SK-N-MC (cell line): Measurements from ENCODE around the gene TNFRSF18.
"Not testable (repeated sequence)": the region's sequence is repeated elsewhere in the genome, so short reads cannot be mapped to it uniquely, and the experiment has no call there.

Experiments
- DNase-seq: peaks from one replicate; pipeline ENCODE4 v3.0.0-alpha.2; 2011; ENCODE audit warnings: low read depth, low spot score
- H3K27ac ChIP-seq: fragments of 200-600 bp; sonication (generic); 2 replicates; pipeline ENCODE4 v1.5.1; 2016; ENCODE audit warnings: mixed run types
- H3K36me3 ChIP-seq: fragments of 200-600 bp; sonication (generic); 2 replicates; pipeline ENCODE4 v1.6.1; 2017; ENCODE audit warnings: antibody characterized with exemption, low read length, mixed read lengths; ENCODE audit not compliant: insufficient read depth
- H3K4me3 ChIP-seq: fragments of 200-600 bp; sonication (generic); 2 replicates; pipeline ENCODE4 v1.5.1; 2016
- H3K9ac ChIP-seq: fragments of 200-600 bp; sonication (generic); 2 replicates; pipeline ENCODE4 v1.8.0; 2017; ENCODE audit warnings: mixed run types, mixed read lengths; ENCODE audit not compliant: insufficient read length
- H3K9me3 ChIP-seq: fragments of 200-600 bp; sonication (generic); 2 replicates; pipeline ENCODE4 v1.6.1; 2017; ENCODE audit warnings: low read depth, mild to moderate bottlenecking, antibody characterized with exemption, low read length, moderate library complexity, mixed read lengths
- EZH2 ChIP-seq: fragments of 200-600 bp; sonication (generic); IDR thresholded peaks from one replicate; pipeline ENCODE4 v1.6.1; 2017; ENCODE audit warnings: antibody characterized with exemption
- FOXP2 ChIP-seq: optimal IDR thresholded peaks from 2 replicates; pipeline ENCODE3; 2011; ENCODE audit warnings: mild to moderate bottlenecking, moderate library complexity; ENCODE audit not compliant: insufficient read depth; ENCODE audit errors: extremely low read length, control extremely low read depth
- POLR2AphosphoS5 ChIP-seq: IDR thresholded peaks from 2 replicates; pipeline ENCODE4 v1.6.1; 2012; ENCODE audit warnings: mild to moderate bottlenecking, low read depth, low read length, borderline replicate concordance

The TNFRSF18 gene

GRCh38 chr1:1198423-1199140, 7.8 kb downstream of the TNFRSF18 start:
- no peaks in the 10 kb centered on the region for H3K9me3 ChIP-seq
- no peaks in the 10 kb centered on the region for H3K36me3 ChIP-seq
- no peak for DNase-seq
- no peak overlapping the region for H3K9ac ChIP-seq
- H3K27ac ChIP-seq = no peak overlapping the region
- no peak overlapping the region for H3K4me3 ChIP-seq
- TF ChIP-seq POLR2AphosphoS5 (no peak), EZH2 (no peak), FOXP2 (no peak)

GRCh38 chr1:1197551-1198422, 8.6 kb downstream of the TNFRSF18 start:
- no peak overlapping the region for H3K4me3 ChIP-seq
- no peaks in the 10 kb centered on the region for H3K36me3 ChIP-seq
- no peak overlapping the region for H3K27ac ChIP-seq
- H3K9me3 ChIP-seq = no peaks in the 10 kb centered on the region
- DNase-seq = no peak
- no peak overlapping the region for H3K9ac ChIP-seq
- no peak for TF ChIP-seq FOXP2
- no peak for TF ChIP-seq POLR2AphosphoS5
- no peak for TF ChIP-seq EZH2

DNA sequence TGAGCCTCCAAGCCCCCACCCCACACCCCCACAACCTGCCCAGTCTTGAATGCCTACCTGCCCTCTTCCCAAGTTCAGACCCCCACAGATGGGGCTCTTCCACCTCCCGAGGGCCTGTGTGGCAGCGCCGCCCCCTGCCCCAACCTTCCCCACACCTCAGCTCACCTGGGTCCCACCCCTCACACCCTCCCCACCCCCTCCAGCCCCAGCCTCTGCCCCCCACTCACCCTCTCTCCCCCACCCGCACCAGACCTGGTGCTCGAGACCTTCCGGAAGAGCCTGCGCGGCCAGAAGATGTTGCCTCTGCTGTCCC, 9.2 kb downstream of the TNFRSF18 start:
- Histone ChIP-seq H3K27ac (no peak overlapping the region), H3K9ac (no peak overlapping the region), H3K4me3 (no peak overlapping the region), H3K9me3 (no peaks in the 10 kb centered on the region), H3K36me3 (no peaks in the 10 kb centered on the region)
- no peak for DNase-seq
- no peak for TF ChIP-seq FOXP2
- no peak for TF ChIP-seq EZH2
- no peak for TF ChIP-seq POLR2AphosphoS5

DNA sequence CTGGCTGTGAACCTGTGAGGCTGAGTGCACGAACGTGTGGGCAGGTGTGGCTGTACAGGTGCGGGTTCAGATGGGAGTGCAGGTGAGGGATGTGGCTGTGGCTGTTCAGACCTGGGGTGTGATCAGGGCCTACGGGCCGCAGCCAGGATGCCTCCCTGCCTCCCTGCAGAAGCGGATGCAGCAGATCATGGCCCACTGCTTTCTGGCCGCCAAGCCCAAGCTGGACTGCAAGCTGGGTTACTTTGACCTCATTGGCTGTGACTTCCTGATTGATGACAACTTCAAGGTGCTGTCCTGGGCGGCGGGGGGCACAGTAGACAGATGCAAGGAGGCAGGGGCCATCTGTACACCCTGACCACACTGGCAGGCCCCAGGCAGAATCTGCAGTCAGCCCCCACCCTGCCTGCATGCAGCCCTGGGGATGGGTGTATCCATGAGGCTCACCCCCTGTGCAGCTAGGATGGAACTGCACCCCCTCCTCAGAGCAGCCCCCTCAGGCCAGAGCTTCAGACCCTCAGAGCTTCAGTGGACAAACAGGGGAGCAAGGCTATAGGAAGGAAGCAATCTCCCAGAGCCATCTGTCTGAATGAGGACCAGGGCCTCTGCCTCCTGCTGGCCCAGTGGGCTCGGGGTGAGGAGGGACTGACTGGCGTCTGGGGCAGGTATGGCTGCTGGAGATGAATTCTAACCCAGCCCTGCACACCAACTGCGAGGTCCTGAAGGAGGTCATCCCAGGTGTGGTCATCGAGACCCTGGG, 9.8 kb downstream of the TNFRSF18 start:
- no peak overlapping the region for H3K4me3 ChIP-seq
- no peak overlapping the region for H3K27ac ChIP-seq
- no peak for DNase-seq
- H3K9me3 ChIP-seq = no peaks in the 10 kb centered on the region
- H3K36me3 ChIP-seq = no peaks in the 10 kb centered on the region
- H3K9ac ChIP-seq = no peak overlapping the region
- TF ChIP-seq EZH2 = no peak
- TF ChIP-seq FOXP2 = no peak
- TF ChIP-seq POLR2AphosphoS5 = no peak

DNA sequence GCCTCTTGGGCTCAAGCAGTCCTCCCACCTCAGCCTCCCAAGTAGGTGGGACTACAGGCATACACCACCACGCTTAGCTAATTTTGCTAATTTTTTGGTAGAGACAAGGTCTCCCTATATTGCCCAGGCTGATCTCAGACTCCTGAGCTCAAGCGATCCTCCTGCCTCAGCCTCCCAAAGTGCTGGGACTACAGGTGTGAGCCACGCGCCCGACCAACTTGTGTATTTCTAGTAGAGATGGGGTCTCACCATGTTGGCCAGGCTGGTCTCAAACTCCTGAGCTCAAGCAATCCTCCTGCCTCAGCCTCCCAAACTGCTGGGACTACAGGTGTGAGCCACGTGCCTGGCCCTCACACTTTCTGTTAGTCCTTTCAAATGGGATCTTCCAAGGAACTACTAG, 10.7 kb downstream of the TNFRSF18 start:
- not testable (repeated sequence) for H3K36me3 ChIP-seq, H3K4me3 ChIP-seq, H3K9me3 ChIP-seq, DNase-seq, H3K9ac ChIP-seq, H3K27ac ChIP-seq

GRCh38 chr1:1194723-1195122, 11.7 kb downstream of the TNFRSF18 start:
- Histone ChIP-seq H3K9me3 (no peaks in the 10 kb centered on the region), H3K9ac (no peak overlapping the region), H3K4me3 (no peak overlapping the region), H3K36me3 (no peaks in the 10 kb centered on the region), H3K27ac (no peak overlapping the region)
- DNase-seq = no peak
- TF ChIP-seq POLR2AphosphoS5 = no peak
- no peak for TF ChIP-seq FOXP2
- TF ChIP-seq EZH2 = no peak

- TF ChIP-seq FOXP2 (no peak), POLR2AphosphoS5 (no peak), EZH2 (no peak)
- no peak for DNase-seq
- H3K9me3 ChIP-seq = no peaks in the 10 kb centered on the region
- no peak overlapping the region for H3K9ac ChIP-seq
- no peak overlapping the region for H3K4me3 ChIP-seq
- H3K36me3 ChIP-seq = no peaks in the 10 kb centered on the region
- no peak overlapping the region for H3K27ac ChIP-seq
Observed at GRCh38 chr1:1191734-1192133, 14.7 kb downstream of the TNFRSF18 start.

DNA sequence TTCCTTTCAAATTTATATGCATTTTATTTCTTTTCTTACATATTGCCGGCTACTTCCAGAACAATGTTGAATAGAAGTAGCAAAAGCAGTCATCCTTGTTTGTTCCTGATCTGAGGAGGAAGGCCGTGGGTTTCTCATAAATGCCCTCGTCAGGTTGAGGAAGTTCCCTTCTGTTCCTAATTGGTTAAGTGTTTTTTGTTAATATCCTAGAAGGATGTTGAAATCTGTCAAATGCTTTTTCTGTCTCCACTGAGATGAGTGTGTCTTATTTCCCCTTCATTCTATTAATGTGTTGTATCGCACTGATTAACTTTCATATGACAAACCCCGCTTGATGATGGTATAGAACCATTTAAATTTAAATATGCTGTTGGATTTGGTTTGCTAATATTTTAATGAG, 17.3 kb downstream of the TNFRSF18 start:
- Histone ChIP-seq H3K27ac (no peak overlapping the region), H3K4me3 (no peak overlapping the region), H3K36me3 (no peaks in the 10 kb centered on the region), H3K9me3 (no peaks in the 10 kb centered on the region), H3K9ac (no peak overlapping the region)
- DNase-seq = no peak
- TF ChIP-seq POLR2AphosphoS5 (no peak), FOXP2 (no peak), EZH2 (no peak)

- Histone ChIP-seq H3K9me3 (no peaks in the 10 kb centered on the region), H3K4me3 (no peak overlapping the region), H3K9ac (no peak overlapping the region), H3K27ac (no peak overlapping the region), H3K36me3 (no peaks in the 10 kb centered on the region)
- no peak for DNase-seq
- TF ChIP-seq FOXP2 = no peak
- no peak for TF ChIP-seq POLR2AphosphoS5
- TF ChIP-seq EZH2 = no peak
Observed at GRCh38 chr1:1187938-1188337, 18.5 kb downstream of the TNFRSF18 start.
